ENCODE results near the gene WDR27.
"Not testable (repeated sequence)": the region's sequence is repeated elsewhere in the genome, so short reads cannot be mapped to it uniquely, and the experiment has no call there.

Gene WDR27

GRCh38 chr6:169520104-169520503 is 181.7 kb downstream of the WDR27 start:
- DNase-seq (ENCODE audit: low read depth) = no peak

GRCh38 chr6:169518451-169518850 is 183.4 kb downstream of the WDR27 start:
- no peak for DNase-seq (ENCODE audit: low read depth)

- DNase-seq (ENCODE audit: low read depth) = no peak
Observed at GRCh38 chr6:169513478-169514193, 188.2 kb downstream of the WDR27 start.

- not testable (repeated sequence) for DNase-seq (ENCODE audit: low read depth)
Observed at GRCh38 chr6:169511785-169512184, 190.0 kb downstream of the WDR27 start.

- no peak for DNase-seq (ENCODE audit: low read depth)
Observed at GRCh38 chr6:169510871-169511270, 191.0 kb downstream of the WDR27 start.

- no peak for DNase-seq (ENCODE audit: low read depth)
Observed at GRCh38 chr6:169508452-169508851, 193.4 kb downstream of the WDR27 start.

- no peak for DNase-seq (ENCODE audit: low read depth)
Observed at GRCh38 chr6:169503422-169504152, 198.2 kb downstream of the WDR27 start.

GRCh38 chr6:169502445-169502844 is 199.4 kb downstream of the WDR27 start:
- DNase-seq (ENCODE audit: low read depth) = no peak

- DNase-seq (ENCODE audit: low read depth) = no peak
Observed at GRCh38 chr6:169501777-169502313, 200.0 kb downstream of the WDR27 start.

GRCh38 chr6:169501128-169501527 is 200.7 kb downstream of the WDR27 start:
- no peak for DNase-seq (ENCODE audit: low read depth)

GRCh38 chr6:169500688-169501087 is 201.1 kb downstream of the WDR27 start:
- no peak for DNase-seq (ENCODE audit: low read depth)

GRCh38 chr6:169499848-169500247 is 202.0 kb downstream of the WDR27 start:
- DNase-seq (ENCODE audit: low read depth) = no peak

- DNase-seq (ENCODE audit: low read depth) = no peak
Observed at GRCh38 chr6:169498916-169499513, 202.8 kb downstream of the WDR27 start.

GRCh38 chr6:169495601-169496000 is 206.2 kb downstream of the WDR27 start:
- DNase-seq (ENCODE audit: low read depth) = peak; percentile 19

- no peak for DNase-seq (ENCODE audit: low read depth)
Observed at GRCh38 chr6:169494038-169494437, 207.8 kb downstream of the WDR27 start.

GRCh38 chr6:169491482-169491881 is 210.3 kb downstream of the WDR27 start:
- no peak for DNase-seq (ENCODE audit: low read depth)

GRCh38 chr6:169490830-169491229 is 211.0 kb downstream of the WDR27 start:
- DNase-seq (ENCODE audit: low read depth) = no peak

- no peak for DNase-seq (ENCODE audit: low read depth)
Observed at GRCh38 chr6:169490246-169490641, 211.6 kb downstream of the WDR27 start.

GRCh38 chr6:169489563-169490245 is 212.1 kb downstream of the WDR27 start:
- DNase-seq (ENCODE audit: low read depth) = no peak

GRCh38 chr6:169487579-169488436 is 214.0 kb downstream of the WDR27 start:
- no peak for DNase-seq (ENCODE audit: low read depth)

GRCh38 chr6:169479783-169480495 is 221.9 kb downstream of the WDR27 start:
- DNase-seq (ENCODE audit: low read depth) = no peak
